Activated naive CD8-positive, alpha-beta T cell treated with anti-CD3 and anti-CD28 coated beads, Interleukin-2, amount 50 U/mL, for 24 hours (primary cell): Measurements from ENCODE around the gene FCGR3B.
A peak's percentile ranks its signal among the peaks of the same experiment; 100 is the strongest.
"Not testable (repeated sequence)": the region's sequence is repeated elsewhere in the genome, so short reads cannot be mapped to it uniquely, and the experiment has no call there.

Source experiments
- ATAC-seq: fragments of 150-1000 bp; cut with Tn5 transposase; one replicate; pipeline ENCODE4 v1.10.0; 2021
- DNase-seq: peaks from one replicate; pipeline ENCODE4 v3.0.0; 2021
- H3K27ac Mint-ChIP-seq: one replicate; pipeline ENCODE4 v1.8.0; 2021; ENCODE audit warnings: mild to moderate bottlenecking, mixed read lengths
- H3K27me3 Mint-ChIP-seq: one replicate; pipeline ENCODE4 v1.8.0; 2021; ENCODE audit warnings: mixed read lengths
- H3K36me3 Mint-ChIP-seq: one replicate; pipeline ENCODE4 v1.8.0; 2021; ENCODE audit warnings: low read depth, mixed read lengths
- H3K4me1 Mint-ChIP-seq: one replicate; pipeline ENCODE4 v1.8.0; 2021; ENCODE audit warnings: mixed read lengths
- H3K4me3 Mint-ChIP-seq: one replicate; pipeline ENCODE4 v1.8.0; 2021; ENCODE audit warnings: mild to moderate bottlenecking, moderate library complexity, mixed read lengths
- H3K9me3 Mint-ChIP-seq: one replicate; pipeline ENCODE4 v1.8.0; 2021; ENCODE audit warnings: mixed read lengths

FCGR3B gene

GRCh38 chr1:161597077-161597476 is 33.9 kb downstream of the FCGR3B start:
- H3K27me3 Mint-ChIP-seq, H3K9me3 Mint-ChIP-seq, H3K4me3 Mint-ChIP-seq, H3K36me3 Mint-ChIP-seq, H3K4me1 Mint-ChIP-seq, ATAC-seq, H3K27ac Mint-ChIP-seq, DNase-seq: not testable (repeated sequence)

GRCh38 chr1:161595583-161595982 is 35.4 kb downstream of the FCGR3B start:
- not testable (repeated sequence) for H3K9me3 Mint-ChIP-seq, ATAC-seq, H3K36me3 Mint-ChIP-seq, H3K27ac Mint-ChIP-seq, H3K4me3 Mint-ChIP-seq, H3K27me3 Mint-ChIP-seq, H3K4me1 Mint-ChIP-seq, DNase-seq

- ATAC-seq, DNase-seq, H3K27me3 Mint-ChIP-seq, H3K27ac Mint-ChIP-seq, H3K36me3 Mint-ChIP-seq, H3K4me1 Mint-ChIP-seq, H3K4me3 Mint-ChIP-seq, H3K9me3 Mint-ChIP-seq: not testable (repeated sequence)
These were observed 35.8 kb downstream of the FCGR3B start for GRCh38 chr1:161595173-161595572.

- not testable (repeated sequence) for H3K36me3 Mint-ChIP-seq, H3K27ac Mint-ChIP-seq, H3K4me3 Mint-ChIP-seq, H3K4me1 Mint-ChIP-seq, DNase-seq, H3K9me3 Mint-ChIP-seq, H3K27me3 Mint-ChIP-seq, ATAC-seq
These were observed 36.5 kb downstream of the FCGR3B start for GRCh38 chr1:161594269-161594984.

GRCh38 chr1:161593092-161593755 is 37.8 kb downstream of the FCGR3B start:
- H3K9me3 Mint-ChIP-seq, H3K27me3 Mint-ChIP-seq, DNase-seq, H3K4me1 Mint-ChIP-seq, H3K27ac Mint-ChIP-seq, H3K4me3 Mint-ChIP-seq, H3K36me3 Mint-ChIP-seq, ATAC-seq: not testable (repeated sequence)

GRCh38 chr1:161592586-161592985 is 38.4 kb downstream of the FCGR3B start:
- DNase-seq, H3K4me3 Mint-ChIP-seq, H3K9me3 Mint-ChIP-seq, H3K36me3 Mint-ChIP-seq, H3K27me3 Mint-ChIP-seq, H3K4me1 Mint-ChIP-seq, H3K27ac Mint-ChIP-seq: not testable (repeated sequence)
- peak; percentile 66 for ATAC-seq

GRCh38 chr1:161589920-161590319 is 41.1 kb downstream of the FCGR3B start:
- not testable (repeated sequence) for H3K4me3 Mint-ChIP-seq, H3K36me3 Mint-ChIP-seq, H3K27me3 Mint-ChIP-seq, H3K27ac Mint-ChIP-seq, H3K4me1 Mint-ChIP-seq, DNase-seq, H3K9me3 Mint-ChIP-seq
- peak; percentile 78 for ATAC-seq

GRCh38 chr1:161589365-161589764 is 41.6 kb downstream of the FCGR3B start:
- H3K4me1 Mint-ChIP-seq, H3K9me3 Mint-ChIP-seq, ATAC-seq, H3K27ac Mint-ChIP-seq, H3K27me3 Mint-ChIP-seq, DNase-seq, H3K36me3 Mint-ChIP-seq, H3K4me3 Mint-ChIP-seq: not testable (repeated sequence)

- not testable (repeated sequence) for H3K27me3 Mint-ChIP-seq, H3K9me3 Mint-ChIP-seq, DNase-seq, H3K27ac Mint-ChIP-seq, ATAC-seq, H3K4me1 Mint-ChIP-seq, H3K36me3 Mint-ChIP-seq, H3K4me3 Mint-ChIP-seq
These were observed 42.4 kb downstream of the FCGR3B start for GRCh38 chr1:161588596-161588995.

- not testable (repeated sequence) for H3K27me3 Mint-ChIP-seq
These were observed 48.1 kb downstream of the FCGR3B start for GRCh38 chr1:161582882-161583281.

GRCh38 chr1:161580879-161581537 is 50.0 kb downstream of the FCGR3B start:
- not testable (repeated sequence) for H3K9me3 Mint-ChIP-seq, ATAC-seq

More at GRCh38 chr1:161582882-161583281, 48.1 kb downstream of the FCGR3B start:
- DNase-seq, H3K27ac Mint-ChIP-seq, ATAC-seq, H3K36me3 Mint-ChIP-seq, H3K4me3 Mint-ChIP-seq, H3K4me1 Mint-ChIP-seq, H3K9me3 Mint-ChIP-seq: not testable (repeated sequence)

GRCh38 chr1:161579856-161580507 is 51.0 kb downstream of the FCGR3B start:
- not testable (repeated sequence) for H3K27me3 Mint-ChIP-seq, H3K9me3 Mint-ChIP-seq, DNase-seq, H3K4me3 Mint-ChIP-seq, H3K4me1 Mint-ChIP-seq, H3K36me3 Mint-ChIP-seq, H3K27ac Mint-ChIP-seq, ATAC-seq

More at GRCh38 chr1:161580879-161581537, 50.0 kb downstream of the FCGR3B start:
- DNase-seq, H3K27me3 Mint-ChIP-seq, H3K4me1 Mint-ChIP-seq, H3K4me3 Mint-ChIP-seq, H3K27ac Mint-ChIP-seq, H3K36me3 Mint-ChIP-seq: not testable (repeated sequence)

GRCh38 chr1:161576676-161577075 is 54.3 kb downstream of the FCGR3B start:
- ATAC-seq, H3K4me1 Mint-ChIP-seq, H3K36me3 Mint-ChIP-seq, H3K27ac Mint-ChIP-seq, H3K27me3 Mint-ChIP-seq, H3K4me3 Mint-ChIP-seq, H3K9me3 Mint-ChIP-seq, DNase-seq: not testable (repeated sequence)
